ENCODE data around the gene PRRT1.

The PRRT1 gene

DNA sequence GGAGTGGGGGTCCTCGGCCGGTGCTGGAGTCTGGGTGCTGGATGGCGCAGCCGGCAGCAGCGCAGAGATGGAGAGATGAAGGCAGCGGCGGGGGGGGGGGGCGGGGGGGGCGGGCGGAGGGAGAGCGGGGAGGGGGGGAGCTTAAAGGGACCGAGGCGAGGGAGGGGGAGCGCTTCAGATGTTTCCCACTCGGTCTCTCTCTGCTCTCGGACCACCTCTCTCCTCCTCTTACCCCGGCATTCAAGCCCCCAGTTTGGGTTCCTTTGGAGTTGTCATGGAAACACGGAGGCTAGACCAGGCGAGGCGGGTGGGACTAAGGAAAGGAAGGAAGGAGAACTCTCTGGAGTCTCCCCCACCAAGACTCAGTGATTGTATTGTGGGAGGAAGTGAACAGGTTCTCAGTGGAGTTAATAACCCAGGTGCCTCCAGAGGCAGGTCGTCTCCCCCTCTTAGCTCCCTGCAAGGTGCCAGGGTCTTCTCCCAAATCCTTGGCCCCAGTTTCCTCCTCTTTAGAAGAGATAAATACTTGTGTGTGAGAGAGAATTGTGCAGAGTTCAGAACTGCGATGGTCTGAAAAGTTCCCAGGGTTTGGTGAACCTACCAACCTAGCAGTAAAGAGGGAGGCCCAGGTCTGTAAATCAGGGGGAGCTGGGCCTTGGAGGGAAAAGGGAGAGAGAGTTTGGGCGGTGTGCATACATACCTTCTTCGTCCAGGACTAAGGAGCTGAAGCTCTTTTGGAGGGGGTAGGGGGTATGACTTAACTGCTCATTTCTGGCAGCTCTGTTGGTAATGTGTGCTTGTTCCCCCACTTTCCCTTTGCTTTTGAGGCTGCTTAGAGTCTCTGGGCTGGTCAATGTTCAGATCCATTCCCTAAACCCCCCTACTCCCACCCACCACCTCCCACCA, at the start of gene PRRT1:
Gene PRRT1, minus strand, starts transcription at position 77 of the 906 bp plus-strand sequence. CDS start 112 bp downstream, outside the sequence.
- no peak for DNase-seq (ENCODE audit: low spot score)
- in situ Hi-C loops (cut with MboI; ENCODE audit: low pct_unique_long_range_greater_than_20kb, low sequenced_read_pairs, unreplicated experiment) = no loop called here
- TF ChIP-seq, protein P1, sequence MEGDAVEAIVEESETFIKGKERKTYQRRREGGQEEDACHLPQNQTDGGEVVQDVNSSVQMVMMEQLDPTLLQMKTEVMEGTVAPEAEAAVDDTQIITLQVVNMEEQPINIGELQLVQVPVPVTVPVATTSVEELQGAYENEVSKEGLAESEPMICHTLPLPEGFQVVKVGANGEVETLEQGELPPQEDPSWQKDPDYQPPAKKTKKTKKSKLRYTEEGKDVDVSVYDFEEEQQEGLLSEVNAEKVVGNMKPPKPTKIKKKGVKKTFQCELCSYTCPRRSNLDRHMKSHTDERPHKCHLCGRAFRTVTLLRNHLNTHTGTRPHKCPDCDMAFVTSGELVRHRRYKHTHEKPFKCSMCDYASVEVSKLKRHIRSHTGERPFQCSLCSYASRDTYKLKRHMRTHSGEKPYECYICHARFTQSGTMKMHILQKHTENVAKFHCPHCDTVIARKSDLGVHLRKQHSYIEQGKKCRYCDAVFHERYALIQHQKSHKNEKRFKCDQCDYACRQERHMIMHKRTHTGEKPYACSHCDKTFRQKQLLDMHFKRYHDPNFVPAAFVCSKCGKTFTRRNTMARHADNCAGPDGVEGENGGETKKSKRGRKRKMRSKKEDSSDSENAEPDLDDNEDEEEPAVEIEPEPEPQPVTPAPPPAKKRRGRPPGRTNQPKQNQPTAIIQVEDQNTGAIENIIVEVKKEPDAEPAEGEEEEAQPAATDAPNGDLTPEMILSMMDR (IDR thresholded peaks at IDR 0.05; ENCODE audit: extremely low read depth, insufficient read depth, missing control alignments) = no peak

DNA sequence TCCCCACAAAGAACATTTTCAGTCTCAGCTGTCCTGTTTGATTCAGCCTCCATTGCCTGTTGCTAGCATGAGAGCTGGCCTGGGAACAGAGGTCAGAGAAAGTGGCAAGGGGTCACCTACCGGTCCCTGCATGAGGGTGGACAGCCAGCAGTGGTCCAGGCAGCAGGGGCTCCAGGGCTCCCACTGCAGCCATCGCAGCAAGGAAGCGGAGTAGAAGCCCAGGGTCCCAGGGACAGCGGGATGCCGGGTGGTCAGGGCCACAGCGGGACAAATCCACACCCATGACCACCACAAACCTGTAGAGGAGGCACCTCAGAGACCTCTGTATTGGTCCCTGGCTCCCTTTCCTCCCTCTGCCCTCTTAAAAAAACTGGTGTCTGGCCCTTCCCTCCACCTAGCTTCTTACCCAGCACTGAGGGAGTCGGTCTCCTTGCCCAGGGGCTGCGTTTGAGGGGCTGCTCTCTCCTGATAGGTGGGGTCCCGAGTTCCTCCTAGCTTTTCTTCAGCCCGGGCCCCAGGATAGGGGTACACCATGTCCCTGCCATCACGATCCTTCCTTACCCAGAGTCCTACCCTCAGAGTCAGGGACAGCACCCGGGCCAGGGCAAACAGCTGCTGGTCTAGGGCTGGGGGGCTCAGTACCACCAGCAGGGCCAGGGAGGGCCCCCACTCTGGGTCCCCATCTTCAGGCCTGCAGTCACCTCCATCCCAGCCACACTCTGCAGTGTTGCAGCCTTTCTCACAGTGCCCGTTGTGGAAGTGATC, 49.2 kb upstream of the PRRT1 start:
- DNase-seq (ENCODE audit: low spot score) = no peak
- in situ Hi-C loops (cut with MboI; ENCODE audit: low pct_unique_long_range_greater_than_20kb, low sequenced_read_pairs, unreplicated experiment) = no loop called here
- TF ChIP-seq, protein P1 (IDR thresholded peaks at IDR 0.05; ENCODE audit: extremely low read depth, insufficient read depth, missing control alignments) = no peak

DNA sequence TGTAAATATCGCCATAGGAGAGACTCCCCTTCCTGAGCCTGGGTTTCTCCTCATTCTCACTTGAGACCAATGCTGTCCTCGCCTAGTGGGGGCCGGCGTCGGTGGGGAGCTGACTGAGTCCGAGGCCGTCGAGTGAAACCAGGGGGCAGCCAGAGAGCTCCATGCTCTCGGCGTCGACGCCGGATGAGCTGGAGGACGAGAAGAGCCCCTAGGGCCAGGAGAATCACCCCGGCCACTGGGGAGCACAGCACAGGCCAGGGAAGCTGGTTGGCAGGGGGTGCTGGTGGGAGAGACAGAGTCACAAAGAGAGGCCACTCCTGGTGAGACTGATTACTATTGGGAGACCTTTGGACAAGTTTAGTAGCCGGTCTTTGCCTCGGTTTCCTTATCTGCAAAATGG, 47.1 kb upstream of the PRRT1 start:
- DNase-seq (ENCODE audit: low spot score) = no peak
- TF ChIP-seq, protein P1 (IDR thresholded peaks at IDR 0.05; ENCODE audit: extremely low read depth, insufficient read depth, missing control alignments) = no peak
- in situ Hi-C loops (cut with MboI; ENCODE audit: low pct_unique_long_range_greater_than_20kb, low sequenced_read_pairs, unreplicated experiment) = no loop called here

DNA sequence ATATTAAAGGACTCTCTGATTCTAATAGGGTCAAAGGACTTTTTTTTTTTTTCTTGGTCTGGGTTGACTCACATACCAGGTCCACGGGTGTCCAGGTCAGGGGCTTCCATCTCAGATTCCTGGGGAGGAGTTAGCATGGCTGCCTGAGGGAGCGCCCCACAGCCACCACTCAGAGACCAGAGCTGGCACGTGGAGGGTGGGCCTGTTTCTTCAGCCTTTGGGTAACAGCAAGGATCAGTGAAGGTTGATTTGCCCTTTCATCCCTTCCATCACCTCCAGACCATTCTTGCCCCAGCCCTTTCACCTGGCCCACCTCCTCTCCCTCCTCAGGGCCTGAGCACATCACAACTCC, 46.6 kb upstream of the PRRT1 start:
- in situ Hi-C loops (cut with MboI; ENCODE audit: low pct_unique_long_range_greater_than_20kb, low sequenced_read_pairs, unreplicated experiment) = no loop called here
- DNase-seq (ENCODE audit: low spot score) = no peak

DNA sequence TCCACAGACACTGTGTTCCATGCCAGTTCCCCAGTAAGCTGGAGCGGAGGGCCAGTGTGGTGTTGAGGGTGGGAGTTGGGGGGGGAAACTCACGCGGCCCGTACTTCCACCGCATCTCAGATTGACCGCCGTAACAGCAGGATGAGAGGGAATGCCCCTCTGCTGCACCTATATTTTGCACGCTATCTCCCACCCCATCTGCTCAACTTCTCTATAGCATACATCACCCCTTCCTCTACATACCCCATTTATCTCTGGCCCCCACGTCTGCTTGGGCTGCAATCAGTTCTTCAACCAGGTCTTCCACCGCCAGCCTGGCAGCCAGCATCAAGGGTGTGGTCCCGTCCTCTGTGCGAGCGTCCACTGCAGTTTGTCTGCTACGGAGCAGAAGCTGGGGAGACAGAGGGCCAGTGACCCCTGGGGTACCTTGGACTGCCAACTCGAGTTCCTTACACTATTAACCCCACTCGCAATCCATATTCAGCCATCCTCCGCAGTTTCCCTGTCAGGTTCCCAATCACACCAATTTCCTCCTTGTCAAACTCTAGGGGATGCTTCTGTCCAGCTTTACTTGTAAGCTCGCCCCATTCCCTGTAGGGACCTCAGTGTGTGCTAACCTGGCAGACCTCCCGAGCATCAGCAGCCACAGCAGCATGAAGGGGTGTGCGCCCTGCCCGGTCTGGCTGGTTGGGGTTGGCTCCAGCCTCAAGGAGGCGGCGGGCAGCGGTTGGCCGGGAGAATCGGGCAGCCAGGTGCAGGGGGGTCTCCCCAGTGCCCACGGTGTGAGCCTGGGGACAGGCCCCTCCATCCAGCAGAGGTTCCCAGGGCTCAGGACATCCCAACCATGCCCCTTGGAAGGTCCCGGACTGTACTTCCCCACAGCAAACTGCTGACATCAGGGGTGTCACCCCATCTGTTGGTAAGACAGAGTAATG, 45.2 kb upstream of the PRRT1 start:
- DNase-seq (ENCODE audit: low spot score) = no peak
- in situ Hi-C loops (cut with MboI; ENCODE audit: low pct_unique_long_range_greater_than_20kb, low sequenced_read_pairs, unreplicated experiment) = no loop called here
- TF ChIP-seq, protein P1 (IDR thresholded peaks at IDR 0.05; ENCODE audit: extremely low read depth, insufficient read depth, missing control alignments) = no peak

More for the DNA sequence above, 46.6 kb upstream of the PRRT1 start:
- TF ChIP-seq, protein P1 (IDR thresholded peaks at IDR 0.05; ENCODE audit: extremely low read depth, insufficient read depth, missing control alignments) = no peak
